SK-N-SH treated with all-trans-retinoic acid at 6 μM for 48 hours (cell line): Measurements from ENCODE around the gene SPACA5B.

ENCODE experiments used
- ARNTL ChIP-seq: fragments of 450-650 bp; formaldehyde crosslinking; IDR thresholded peaks from 2 replicates; pipeline ENCODE4 v1.5.0; 2020; ENCODE audit warnings: low read depth, mild to moderate bottlenecking, moderate library complexity, borderline replicate concordance
- PATZ1 ChIP-seq: fragments of 250-450 bp; sonication (Bioruptor Pico); IDR thresholded peaks from 2 replicates; pipeline ENCODE4 v1.8.0; 2020; ENCODE audit warnings: mild to moderate bottlenecking, moderate library complexity, borderline replicate concordance
- ZFP3 ChIP-seq: fragments of 250-450 bp; sonication (Bioruptor Pico); IDR thresholded peaks from 2 replicates; pipeline ENCODE4 v1.5.0; 2020; ENCODE audit warnings: mild to moderate bottlenecking, moderate library complexity
- TF ChIP-seq, protein P1 (sequence below): fragments of 250-450 bp; sonication (Bioruptor Pico); IDR thresholded peaks from 2 replicates; pipeline ENCODE4 v1.5.0; 2020; ENCODE audit warnings: mild to moderate bottlenecking, moderate library complexity

- no peak for TF ChIP-seq PATZ1 (CRISPR knock-in tag)
- no peak for TF ChIP-seq ZFP3 (CRISPR knock-in tag)
- no peak for TF ChIP-seq ARNTL (CRISPR knock-in tag)
- TF ChIP-seq, protein P1, sequence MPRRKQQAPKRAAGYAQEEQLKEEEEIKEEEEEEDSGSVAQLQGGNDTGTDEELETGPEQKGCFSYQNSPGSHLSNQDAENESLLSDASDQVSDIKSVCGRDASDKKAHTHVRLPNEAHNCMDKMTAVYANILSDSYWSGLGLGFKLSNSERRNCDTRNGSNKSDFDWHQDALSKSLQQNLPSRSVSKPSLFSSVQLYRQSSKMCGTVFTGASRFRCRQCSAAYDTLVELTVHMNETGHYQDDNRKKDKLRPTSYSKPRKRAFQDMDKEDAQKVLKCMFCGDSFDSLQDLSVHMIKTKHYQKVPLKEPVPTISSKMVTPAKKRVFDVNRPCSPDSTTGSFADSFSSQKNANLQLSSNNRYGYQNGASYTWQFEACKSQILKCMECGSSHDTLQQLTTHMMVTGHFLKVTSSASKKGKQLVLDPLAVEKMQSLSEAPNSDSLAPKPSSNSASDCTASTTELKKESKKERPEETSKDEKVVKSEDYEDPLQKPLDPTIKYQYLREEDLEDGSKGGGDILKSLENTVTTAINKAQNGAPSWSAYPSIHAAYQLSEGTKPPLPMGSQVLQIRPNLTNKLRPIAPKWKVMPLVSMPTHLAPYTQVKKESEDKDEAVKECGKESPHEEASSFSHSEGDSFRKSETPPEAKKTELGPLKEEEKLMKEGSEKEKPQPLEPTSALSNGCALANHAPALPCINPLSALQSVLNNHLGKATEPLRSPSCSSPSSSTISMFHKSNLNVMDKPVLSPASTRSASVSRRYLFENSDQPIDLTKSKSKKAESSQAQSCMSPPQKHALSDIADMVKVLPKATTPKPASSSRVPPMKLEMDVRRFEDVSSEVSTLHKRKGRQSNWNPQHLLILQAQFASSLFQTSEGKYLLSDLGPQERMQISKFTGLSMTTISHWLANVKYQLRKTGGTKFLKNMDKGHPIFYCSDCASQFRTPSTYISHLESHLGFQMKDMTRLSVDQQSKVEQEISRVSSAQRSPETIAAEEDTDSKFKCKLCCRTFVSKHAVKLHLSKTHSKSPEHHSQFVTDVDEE: no peak
These were observed 27.5 kb upstream of the SPACA5B start for GRCh38 chrX:48102874-48103374.
